ENCODE results near the gene EXT2. TPM values are rescaled to one million over a fixed set of nuclear protein-coding genes. Genes with fewer than 3 reads are reported as not detected.
A peak's percentile ranks its signal among the peaks of the same experiment; 100 is the strongest.

EXT2 gene
- total RNA-seq, 1 donor from 2014 or later = 67.7 TPM

DNA sequence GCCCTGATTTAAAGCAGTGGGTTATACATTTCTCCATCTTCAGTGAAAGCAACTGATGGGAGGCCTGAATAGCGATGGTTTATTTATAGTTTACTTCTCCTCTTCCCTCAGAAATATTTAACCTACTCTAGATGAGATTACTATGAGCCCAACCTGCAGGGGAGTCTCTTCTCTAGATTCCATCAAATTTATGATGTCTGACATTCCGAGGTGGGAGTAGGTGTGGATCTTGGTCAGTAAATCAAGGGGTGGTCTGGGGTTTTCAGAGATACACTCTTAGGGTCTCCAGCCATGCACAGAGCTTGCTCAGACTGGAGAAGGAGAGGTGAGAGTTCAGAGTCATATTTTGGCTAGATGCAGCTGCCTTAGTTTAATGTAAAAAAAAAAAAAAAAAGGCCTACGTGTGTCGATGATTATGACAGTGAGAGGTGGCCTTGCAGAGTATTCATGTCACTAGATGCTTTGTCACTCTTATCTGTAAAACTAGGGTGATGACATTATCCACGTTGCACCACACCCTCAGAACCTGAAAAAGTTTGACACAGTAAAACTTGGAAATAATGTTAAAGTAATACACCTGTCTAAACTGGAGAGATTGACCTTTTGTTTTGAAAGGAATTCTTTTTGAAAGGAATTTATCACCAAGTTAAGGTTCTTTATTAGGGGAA, 81.2 kb downstream of the EXT2 start:
- TF ChIP-seq, protein P1, sequence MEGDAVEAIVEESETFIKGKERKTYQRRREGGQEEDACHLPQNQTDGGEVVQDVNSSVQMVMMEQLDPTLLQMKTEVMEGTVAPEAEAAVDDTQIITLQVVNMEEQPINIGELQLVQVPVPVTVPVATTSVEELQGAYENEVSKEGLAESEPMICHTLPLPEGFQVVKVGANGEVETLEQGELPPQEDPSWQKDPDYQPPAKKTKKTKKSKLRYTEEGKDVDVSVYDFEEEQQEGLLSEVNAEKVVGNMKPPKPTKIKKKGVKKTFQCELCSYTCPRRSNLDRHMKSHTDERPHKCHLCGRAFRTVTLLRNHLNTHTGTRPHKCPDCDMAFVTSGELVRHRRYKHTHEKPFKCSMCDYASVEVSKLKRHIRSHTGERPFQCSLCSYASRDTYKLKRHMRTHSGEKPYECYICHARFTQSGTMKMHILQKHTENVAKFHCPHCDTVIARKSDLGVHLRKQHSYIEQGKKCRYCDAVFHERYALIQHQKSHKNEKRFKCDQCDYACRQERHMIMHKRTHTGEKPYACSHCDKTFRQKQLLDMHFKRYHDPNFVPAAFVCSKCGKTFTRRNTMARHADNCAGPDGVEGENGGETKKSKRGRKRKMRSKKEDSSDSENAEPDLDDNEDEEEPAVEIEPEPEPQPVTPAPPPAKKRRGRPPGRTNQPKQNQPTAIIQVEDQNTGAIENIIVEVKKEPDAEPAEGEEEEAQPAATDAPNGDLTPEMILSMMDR (IDR thresholded peaks at IDR 0.05; ENCODE audit: insufficient read depth, low read depth, low read length) = no peak
- TF ChIP-seq EZH2 (IDR thresholded peaks at IDR 0.05; ENCODE audit: insufficient read depth, low read length) = no peak
- no peak for FAIRE-seq
- H3K4me1 ChIP-seq (ENCODE audit: insufficient read depth, low read length) = no peaks in the 10 kb centered on the region

DNA sequence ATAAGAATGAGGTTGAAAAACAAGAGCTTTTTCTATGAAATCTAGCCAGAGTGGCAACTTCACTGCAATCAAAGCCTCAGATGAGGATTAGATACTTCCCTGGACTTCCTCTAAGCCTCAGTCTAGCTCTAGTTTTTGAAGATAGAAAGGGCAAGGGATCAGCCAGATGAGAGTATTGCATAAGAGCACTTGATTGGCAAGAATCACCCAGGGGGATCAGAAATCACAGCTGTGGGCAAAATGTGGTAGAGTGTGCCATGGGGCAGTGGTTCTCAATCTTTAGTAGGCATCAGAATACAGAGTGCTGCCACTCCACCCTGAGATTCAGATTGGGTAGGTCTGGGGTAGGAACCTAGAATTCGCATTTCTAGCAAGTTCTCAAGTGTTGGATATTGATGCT, 82.4 kb downstream of the EXT2 start:
- FAIRE-seq = no peak
- H3K27me3 ChIP-seq (ENCODE audit: insufficient read depth, low read length) = no peaks in the 10 kb centered on the region
- TF ChIP-seq, protein P1 (IDR thresholded peaks at IDR 0.05; ENCODE audit: insufficient read depth, low read depth, low read length) = no peak
- TF ChIP-seq EZH2 (IDR thresholded peaks at IDR 0.05; ENCODE audit: insufficient read depth, low read length) = no peak
- H3K36me3 ChIP-seq (ENCODE audit: insufficient read depth, low read length) = no peaks in the 10 kb centered on the region
- no peak overlapping the region for H3K9ac ChIP-seq (ENCODE audit: low read length)
- Mint-ChIP-seq H3K4me1 (ENCODE audit: low read depth, unreplicated experiment) (peaks cover 18% of the 10 kb centered on the region), H3K36me3 (ENCODE audit: low read depth, unreplicated experiment) (peaks cover 1% of the 10 kb centered on the region), H3K27me3 (ENCODE audit: low read depth, unreplicated experiment) (no peaks in the 10 kb centered on the region), H3K4me3 (ENCODE audit: unreplicated experiment) (no peak overlapping the region), H3K9me3 (ENCODE audit: unreplicated experiment) (no peaks in the 10 kb centered on the region), H3K27ac (ENCODE audit: unreplicated experiment) (peak overlapping the region; percentile 79)
- no peaks in the 10 kb centered on the region for H3K9me3 ChIP-seq (ENCODE audit: insufficient read depth, low read depth, low read length)
- peaks cover 10% of the 10 kb centered on the region for H4K20me1 ChIP-seq (ENCODE audit: insufficient read depth, low read length)
- DNase-seq (ENCODE audit: low read depth) = no peak
- no peak overlapping the region for H3K27ac ChIP-seq (ENCODE audit: low read depth, low read length)
- H3K4me1 ChIP-seq (ENCODE audit: insufficient read depth, low read length) = no peaks in the 10 kb centered on the region
- H3K4me2 ChIP-seq (ENCODE audit: low read length) = no peak overlapping the region
- H3K79me2 ChIP-seq (ENCODE audit: insufficient read depth, low read length) = no peaks in the 10 kb centered on the region
- no peak overlapping the region for H2AFZ ChIP-seq (ENCODE audit: low read depth, low read length)
- no peak overlapping the region for H3K4me3 ChIP-seq (ENCODE audit: insufficient read depth, low read depth, low read length)

More for the DNA sequence above, 81.2 kb downstream of the EXT2 start:
- Mint-ChIP-seq H3K27me3 (ENCODE audit: low read depth, unreplicated experiment) (no peaks in the 10 kb centered on the region), H3K27ac (ENCODE audit: unreplicated experiment) (no peak overlapping the region), H3K4me1 (ENCODE audit: low read depth, unreplicated experiment) (peaks cover 23% of the 10 kb centered on the region), H3K9me3 (ENCODE audit: unreplicated experiment) (no peaks in the 10 kb centered on the region), H3K4me3 (ENCODE audit: unreplicated experiment) (no peak overlapping the region), H3K36me3 (ENCODE audit: low read depth, unreplicated experiment) (peaks cover 3% of the 10 kb centered on the region)
- Histone ChIP-seq H2AFZ (ENCODE audit: low read depth, low read length) (no peak overlapping the region), H3K4me3 (ENCODE audit: insufficient read depth, low read depth, low read length) (no peak overlapping the region), H3K36me3 (ENCODE audit: insufficient read depth, low read length) (no peaks in the 10 kb centered on the region), H3K79me2 (ENCODE audit: insufficient read depth, low read length) (no peaks in the 10 kb centered on the region), H3K9ac (ENCODE audit: low read length) (no peak overlapping the region), H3K9me3 (ENCODE audit: insufficient read depth, low read depth, low read length) (no peaks in the 10 kb centered on the region), H3K27me3 (ENCODE audit: insufficient read depth, low read length) (no peaks in the 10 kb centered on the region), H4K20me1 (ENCODE audit: insufficient read depth, low read length) (peaks cover 10% of the 10 kb centered on the region), H3K27ac (ENCODE audit: low read depth, low read length) (no peak overlapping the region), H3K4me2 (ENCODE audit: low read length) (no peak overlapping the region)
- DNase-seq (ENCODE audit: low read depth) = no peak

DNA sequence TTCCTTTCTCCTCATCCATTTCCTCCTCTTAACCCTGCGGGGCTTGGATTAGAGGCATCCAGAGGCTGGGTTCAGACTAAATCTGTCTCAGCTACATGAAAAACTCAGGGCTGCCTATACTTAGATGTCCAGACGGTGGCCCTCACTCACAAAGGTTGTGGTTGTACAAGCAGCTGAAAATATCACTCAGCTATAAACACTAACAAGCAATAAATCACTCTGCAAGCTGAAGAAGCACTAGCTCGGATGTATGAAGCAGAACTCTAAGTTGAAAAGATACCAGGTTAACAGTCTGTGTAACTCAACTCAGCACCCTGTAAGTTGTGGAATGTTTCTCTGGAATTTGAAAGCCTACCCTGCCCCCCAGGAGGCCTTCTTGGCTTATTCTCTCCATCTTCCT, 82.9 kb downstream of the EXT2 start:
- peaks cover 10% of the 10 kb centered on the region for H4K20me1 ChIP-seq (ENCODE audit: insufficient read depth, low read length)
- H3K4me1 ChIP-seq (ENCODE audit: insufficient read depth, low read length) = no peaks in the 10 kb centered on the region
- no peaks in the 10 kb centered on the region for H3K27me3 ChIP-seq (ENCODE audit: insufficient read depth, low read length)
- TF ChIP-seq EZH2 (IDR thresholded peaks at IDR 0.05; ENCODE audit: insufficient read depth, low read length) = no peak
- TF ChIP-seq, protein P1 (IDR thresholded peaks at IDR 0.05; ENCODE audit: insufficient read depth, low read depth, low read length) = no peak
- H3K4me3 ChIP-seq (ENCODE audit: insufficient read depth, low read depth, low read length) = no peak overlapping the region
- H3K9me3 ChIP-seq (ENCODE audit: insufficient read depth, low read depth, low read length) = no peaks in the 10 kb centered on the region
- Mint-ChIP-seq H3K27me3 (ENCODE audit: low read depth, unreplicated experiment) (no peaks in the 10 kb centered on the region), H3K27ac (ENCODE audit: unreplicated experiment) (peak overlapping the region; percentile 79), H3K9me3 (ENCODE audit: unreplicated experiment) (no peaks in the 10 kb centered on the region), H3K4me3 (ENCODE audit: unreplicated experiment) (no peak overlapping the region), H3K36me3 (ENCODE audit: low read depth, unreplicated experiment) (no peaks in the 10 kb centered on the region), H3K4me1 (ENCODE audit: low read depth, unreplicated experiment) (peaks cover 18% of the 10 kb centered on the region)
- H3K9ac ChIP-seq (ENCODE audit: low read length) = no peak overlapping the region
- no peak overlapping the region for H2AFZ ChIP-seq (ENCODE audit: low read depth, low read length)
- peak; percentile 30 for DNase-seq (ENCODE audit: low read depth)
- FAIRE-seq = no peak
- no peaks in the 10 kb centered on the region for H3K36me3 ChIP-seq (ENCODE audit: insufficient read depth, low read length)
- H3K27ac ChIP-seq (ENCODE audit: low read depth, low read length) = no peak overlapping the region
- H3K79me2 ChIP-seq (ENCODE audit: insufficient read depth, low read length) = no peaks in the 10 kb centered on the region
- no peak overlapping the region for H3K4me2 ChIP-seq (ENCODE audit: low read length)

All from astrocyte (in vitro differentiated cells and primary cell).